ENCODE measurements around the gene RPRD1B.
A peak's percentile ranks its signal among the peaks of the same experiment; 100 is the strongest.
"Not testable (repeated sequence)": the region's sequence is repeated elsewhere in the genome, so short reads cannot be mapped to it uniquely, and the experiment has no call there.

RPRD1B gene

DNA sequence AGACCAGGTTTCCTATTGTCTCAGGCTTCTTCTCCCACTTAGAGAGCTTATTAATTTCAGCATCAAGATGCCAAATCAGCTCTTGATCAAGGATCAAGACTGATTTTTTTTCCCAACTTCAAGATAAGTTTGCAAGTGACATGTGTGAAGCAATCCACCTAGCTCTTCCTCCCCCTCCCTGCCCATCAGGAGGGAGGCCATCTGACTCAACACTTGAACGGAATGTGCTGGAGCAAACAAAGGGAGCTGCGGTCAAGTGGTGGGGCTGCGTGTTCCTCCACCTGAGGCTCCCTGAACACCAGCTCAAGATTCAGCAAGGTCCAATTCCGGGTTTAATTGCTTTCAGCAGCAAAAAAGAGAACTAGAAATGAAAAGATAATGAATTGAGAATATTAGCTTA, 39.0 kb upstream of the RPRD1B start:
- H3K9me3 Mint-ChIP-seq, result no peaks in the 10 kb centered on the region
- H3K4me1 Mint-ChIP-seq (ENCODE audit: low read depth), result peaks cover 35% of the 10 kb centered on the region
- intact Hi-C loops (cut with micrococcal nuclease), result no loop called here
- no peak overlapping the region for H3K4me3 Mint-ChIP-seq
- H3K27me3 Mint-ChIP-seq, result no peaks in the 10 kb centered on the region
- no peak overlapping the region for H3K27ac Mint-ChIP-seq
- peaks cover 66% of the 10 kb centered on the region for H3K36me3 Mint-ChIP-seq (ENCODE audit: low read depth)

DNA sequence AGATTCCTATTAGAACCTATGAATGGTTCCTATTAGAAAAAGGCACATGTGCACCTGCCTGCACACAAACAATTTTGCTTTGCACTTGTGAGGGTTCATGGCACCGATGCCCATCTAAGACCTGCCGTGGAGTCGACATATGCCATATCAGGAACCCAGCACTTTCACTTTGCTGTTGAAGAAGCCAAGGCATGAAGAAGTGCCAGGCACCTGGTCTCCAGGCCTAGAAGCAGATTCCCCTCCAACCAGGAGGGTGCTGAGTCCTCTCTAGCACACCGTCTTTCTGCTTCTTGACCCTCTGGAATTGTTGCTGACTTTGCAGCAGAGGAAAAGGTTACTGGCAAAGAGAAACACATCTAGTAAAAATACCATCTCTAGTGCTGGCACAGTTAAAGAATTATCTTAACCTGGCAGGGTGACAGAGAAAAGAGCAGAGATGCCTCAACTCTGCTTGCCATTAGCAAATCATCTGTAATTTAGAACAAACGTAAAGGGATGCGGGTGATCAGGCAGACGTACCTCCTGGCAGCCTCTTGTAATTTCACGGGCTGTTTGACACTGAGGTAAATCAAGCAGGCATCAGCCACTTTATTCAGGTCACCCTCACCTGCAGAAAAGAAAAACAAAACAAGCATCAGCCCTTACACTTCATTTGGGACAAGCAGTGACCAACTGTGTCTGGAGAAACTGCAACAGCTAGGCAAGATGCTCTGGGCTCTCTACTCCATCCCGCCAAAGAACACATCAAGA, 37.5 kb upstream of the RPRD1B start:
- Mint-ChIP-seq H3K4me3 (no peak overlapping the region), H3K9me3 (no peaks in the 10 kb centered on the region), H3K4me1 (ENCODE audit: low read depth) (peaks cover 33% of the 10 kb centered on the region), H3K36me3 (ENCODE audit: low read depth) (peaks cover 79% of the 10 kb centered on the region), H3K27ac (no peak overlapping the region), H3K27me3 (no peaks in the 10 kb centered on the region)
- intact Hi-C loops (cut with micrococcal nuclease), result no loop called here

DNA sequence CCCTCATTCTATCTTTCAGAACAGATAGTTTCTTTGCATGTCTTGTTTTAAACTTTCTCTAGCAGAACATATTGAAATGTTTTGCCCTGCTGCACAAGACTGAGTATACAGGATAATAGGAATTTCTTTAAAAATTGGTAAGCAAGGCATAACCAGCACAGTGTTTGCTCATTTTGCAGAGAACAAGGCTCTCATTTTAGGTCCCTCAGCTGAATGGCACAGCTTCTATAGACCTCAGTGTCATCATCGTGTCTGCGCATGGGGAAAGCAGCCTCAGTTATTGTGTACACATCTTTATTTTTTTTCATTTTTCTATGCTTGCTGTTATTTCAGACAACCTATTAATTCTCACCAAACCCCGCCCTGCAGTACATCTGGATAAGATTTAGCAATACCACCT, 36.0 kb upstream of the RPRD1B start:
- Mint-ChIP-seq H3K27ac (no peak overlapping the region), H3K4me1 (ENCODE audit: low read depth) (peaks cover 21% of the 10 kb centered on the region), H3K4me3 (no peak overlapping the region), H3K9me3 (no peaks in the 10 kb centered on the region), H3K27me3 (no peaks in the 10 kb centered on the region), H3K36me3 (ENCODE audit: low read depth) (peaks cover 85% of the 10 kb centered on the region)
- intact Hi-C loops (cut with micrococcal nuclease), result no loop called here

DNA sequence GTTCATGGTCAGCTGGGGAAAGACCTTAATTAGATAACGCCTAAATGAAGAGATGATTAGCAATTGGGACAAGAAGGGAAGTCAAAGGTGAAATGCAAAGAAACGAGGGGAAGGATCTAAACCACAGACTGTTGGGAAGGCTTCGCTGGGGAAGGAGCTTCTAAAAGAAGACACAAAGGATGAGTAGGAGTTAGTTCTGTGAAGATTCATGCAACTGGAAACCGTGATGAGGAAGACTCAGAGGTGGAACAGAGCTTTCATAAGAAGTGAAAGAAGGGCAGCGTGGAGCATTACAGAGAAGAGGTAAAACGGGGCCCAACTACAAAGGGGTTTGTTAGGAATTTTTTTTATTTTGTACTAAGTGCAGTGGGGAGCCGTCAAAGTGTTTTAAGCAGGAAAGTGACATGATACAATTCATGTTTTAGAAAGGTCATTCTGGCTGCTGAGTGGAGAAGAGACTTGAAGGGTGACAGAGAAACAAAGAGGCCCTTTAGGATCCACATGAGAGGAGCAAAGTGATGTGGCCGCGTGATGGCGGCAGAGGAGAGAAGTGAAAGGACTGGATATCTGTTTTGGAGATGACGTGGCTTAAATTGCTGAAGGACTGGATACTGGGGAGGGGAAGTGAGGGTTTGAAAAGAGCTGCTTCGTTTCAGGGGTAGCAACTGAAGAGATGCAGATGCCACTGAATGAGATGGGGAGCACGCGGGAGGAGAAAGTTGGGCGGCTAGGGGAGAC, 33.9 kb upstream of the RPRD1B start:
- intact Hi-C loops (cut with micrococcal nuclease), result no loop called here
- H3K4me1 Mint-ChIP-seq (ENCODE audit: low read depth), result peaks cover 21% of the 10 kb centered on the region
- peaks cover 90% of the 10 kb centered on the region for H3K36me3 Mint-ChIP-seq (ENCODE audit: low read depth)
- H3K9me3 Mint-ChIP-seq, result no peaks in the 10 kb centered on the region
- no peaks in the 10 kb centered on the region for H3K27me3 Mint-ChIP-seq
- peak overlapping the region; percentile 68 for H3K27ac Mint-ChIP-seq
- H3K4me3 Mint-ChIP-seq, result no peak overlapping the region

DNA sequence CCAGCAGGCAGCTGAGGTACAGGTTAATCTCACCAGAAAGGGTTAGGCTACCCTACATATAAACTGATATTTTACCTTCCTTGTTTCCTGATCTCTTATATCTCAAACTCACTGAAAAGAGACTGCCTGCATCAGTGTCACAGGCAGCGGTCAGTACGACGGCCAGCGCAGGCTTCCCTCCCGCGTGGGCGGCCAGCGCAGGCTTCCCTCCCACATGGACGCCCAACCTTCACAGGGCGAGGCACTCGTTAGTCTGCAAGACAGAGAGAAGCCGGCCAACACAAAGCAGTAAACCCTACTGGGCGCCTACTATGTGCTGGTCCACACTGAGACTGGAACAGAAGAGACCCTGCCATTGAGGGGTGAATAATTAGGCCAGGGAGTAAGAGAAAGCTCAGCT, 33.3 kb upstream of the RPRD1B start:
- intact Hi-C loops (cut with micrococcal nuclease), result no loop called here
- peaks cover 21% of the 10 kb centered on the region for H3K4me1 Mint-ChIP-seq (ENCODE audit: low read depth)
- no peaks in the 10 kb centered on the region for H3K27me3 Mint-ChIP-seq
- H3K27ac Mint-ChIP-seq, result peak overlapping the region; percentile 68
- peaks cover 90% of the 10 kb centered on the region for H3K36me3 Mint-ChIP-seq (ENCODE audit: low read depth)
- H3K9me3 Mint-ChIP-seq, result no peaks in the 10 kb centered on the region
- no peak overlapping the region for H3K4me3 Mint-ChIP-seq

DNA sequence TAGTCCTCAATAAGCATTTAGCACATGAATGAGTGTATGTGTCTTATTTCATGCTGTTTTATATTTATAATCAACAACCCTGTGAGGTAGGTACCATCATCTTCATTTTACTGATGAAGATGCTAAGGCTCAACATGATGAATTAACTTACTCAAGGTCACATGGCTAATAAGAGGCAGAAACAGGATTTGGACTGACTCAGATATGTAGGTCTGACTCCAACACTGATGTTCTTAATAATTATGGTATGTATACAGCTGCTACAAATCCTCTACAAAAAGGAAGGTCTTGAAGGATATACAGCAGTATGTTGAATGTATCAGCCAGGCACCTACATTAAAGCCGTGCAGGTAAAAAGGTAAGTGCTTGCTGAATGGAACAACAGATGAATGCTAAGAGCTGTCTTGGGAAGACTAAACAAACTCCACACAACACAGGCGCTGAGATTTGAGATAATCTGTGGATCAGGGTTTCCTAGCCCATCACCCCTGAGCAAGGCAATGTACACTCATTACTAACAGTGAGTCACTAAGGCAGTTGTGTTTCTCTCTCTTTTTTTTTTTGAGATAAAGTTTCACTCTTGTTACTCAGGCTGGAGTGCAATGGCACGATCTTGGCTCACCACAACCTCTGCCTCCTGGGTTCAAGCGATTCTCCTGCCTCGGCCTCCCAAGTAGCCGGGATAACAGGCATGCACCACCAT, 32.2 kb upstream of the RPRD1B start:
- Mint-ChIP-seq H3K27ac (no peak overlapping the region), H3K36me3 (ENCODE audit: low read depth) (peaks cover 90% of the 10 kb centered on the region), H3K4me1 (ENCODE audit: low read depth) (peaks cover 21% of the 10 kb centered on the region), H3K9me3 (no peaks in the 10 kb centered on the region), H3K27me3 (no peaks in the 10 kb centered on the region), H3K4me3 (no peak overlapping the region)
- intact Hi-C loops (cut with micrococcal nuclease), result no loop called here

DNA sequence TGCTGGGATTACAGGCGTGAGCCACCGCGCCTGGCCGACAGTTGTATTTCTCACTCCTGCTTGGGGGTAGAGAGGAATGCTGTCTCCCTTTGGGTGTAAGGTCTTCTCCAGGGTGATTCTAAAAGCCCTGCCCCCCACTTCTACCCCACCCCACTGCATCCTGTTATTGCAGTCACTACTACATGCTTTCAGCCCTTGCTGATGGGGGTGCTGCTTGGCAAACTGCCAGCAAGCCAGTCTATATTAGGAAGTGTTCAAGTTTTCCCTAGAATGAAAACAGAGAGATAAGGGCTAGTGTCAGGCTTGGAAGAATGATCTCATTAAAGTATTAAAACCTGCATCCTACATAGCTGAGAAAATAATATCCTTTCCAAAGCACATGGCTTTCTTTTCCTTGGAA, 31.6 kb upstream of the RPRD1B start:
- Mint-ChIP-seq H3K36me3 (ENCODE audit: low read depth) (peaks cover 88% of the 10 kb centered on the region), H3K4me1 (ENCODE audit: low read depth) (peaks cover 21% of the 10 kb centered on the region)

DNA sequence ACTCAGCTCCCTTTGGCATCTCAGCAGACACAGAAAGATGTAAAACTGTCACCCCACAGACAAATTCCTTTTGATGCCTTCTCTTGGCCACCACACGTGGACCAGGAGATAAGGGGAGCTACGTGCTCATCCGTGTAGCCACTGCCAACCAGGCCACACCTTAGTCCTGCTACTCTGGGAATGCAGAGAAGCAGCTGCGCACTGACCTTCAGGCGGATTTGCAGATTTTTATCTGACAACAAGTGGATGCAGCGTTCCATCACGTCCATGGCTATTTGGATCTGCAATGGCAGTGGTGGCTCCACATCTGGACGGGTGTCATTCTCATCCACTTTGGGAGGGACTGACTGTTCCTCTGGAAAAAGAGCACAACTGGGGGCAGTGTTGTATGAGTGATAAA, 31.1 kb upstream of the RPRD1B start:
- Mint-ChIP-seq H3K4me1 (ENCODE audit: low read depth) (peaks cover 21% of the 10 kb centered on the region), H3K36me3 (ENCODE audit: low read depth) (peaks cover 84% of the 10 kb centered on the region), H3K4me3 (no peak overlapping the region), H3K9me3 (no peaks in the 10 kb centered on the region), H3K27ac (no peak overlapping the region), H3K27me3 (no peaks in the 10 kb centered on the region)
- intact Hi-C loops (cut with micrococcal nuclease), result no loop called here

More for the DNA sequence above, 31.6 kb upstream of the RPRD1B start:
- Mint-ChIP-seq H3K27ac (no peak overlapping the region), H3K27me3 (no peaks in the 10 kb centered on the region), H3K4me3 (no peak overlapping the region), H3K9me3 (no peaks in the 10 kb centered on the region)
- intact Hi-C loops (cut with micrococcal nuclease), result no loop called here

DNA sequence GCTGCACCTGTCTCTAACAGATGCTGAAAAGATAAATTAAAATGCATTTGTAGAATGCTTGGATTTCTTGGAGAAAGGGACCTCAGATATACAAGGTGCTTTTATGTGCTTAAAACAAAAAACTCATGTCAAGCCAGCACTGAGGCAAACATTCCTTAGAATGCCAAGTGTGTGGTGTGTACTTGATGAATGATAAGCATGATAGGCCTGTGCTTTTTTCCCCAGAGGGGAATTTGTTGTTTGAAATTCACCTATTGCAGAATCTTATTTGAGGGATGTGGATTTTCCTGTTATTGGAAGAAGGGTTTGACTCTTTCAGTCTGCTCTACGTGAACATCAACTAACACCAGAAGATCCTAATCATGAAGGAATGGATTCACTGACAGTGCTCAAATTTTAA, 29.1 kb upstream of the RPRD1B start:
- Mint-ChIP-seq H3K4me1 (ENCODE audit: low read depth) (peaks cover 16% of the 10 kb centered on the region), H3K27me3 (no peaks in the 10 kb centered on the region), H3K36me3 (ENCODE audit: low read depth) (peaks cover 75% of the 10 kb centered on the region), H3K9me3 (no peaks in the 10 kb centered on the region), H3K4me3 (no peak overlapping the region), H3K27ac (no peak overlapping the region)
- intact Hi-C loops (cut with micrococcal nuclease), result no loop called here

DNA sequence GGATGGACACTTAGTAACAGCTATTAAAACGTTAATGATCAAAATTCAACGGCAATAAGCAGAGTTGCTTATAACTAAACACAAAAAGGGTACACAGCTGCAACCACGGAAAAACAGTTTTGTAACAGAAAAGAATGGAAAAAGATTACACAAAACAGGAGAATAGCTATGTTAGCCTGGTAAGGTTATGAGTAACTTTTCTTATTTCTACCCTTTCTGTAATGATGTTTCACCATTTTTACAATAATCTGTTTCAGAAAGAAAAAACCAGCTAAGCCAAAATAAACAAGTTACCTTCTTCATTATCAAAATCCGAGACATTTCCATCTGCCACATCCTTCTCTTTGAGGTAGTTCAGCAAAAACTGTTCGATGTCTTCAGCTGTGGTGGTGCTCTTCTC, 27.6 kb upstream of the RPRD1B start:
- Mint-ChIP-seq H3K4me1 (ENCODE audit: low read depth) (peaks cover 3% of the 10 kb centered on the region), H3K9me3 (no peaks in the 10 kb centered on the region), H3K36me3 (ENCODE audit: low read depth) (peaks cover 68% of the 10 kb centered on the region), H3K4me3 (no peak overlapping the region), H3K27me3 (no peaks in the 10 kb centered on the region), H3K27ac (no peak overlapping the region)
- intact Hi-C loops (cut with micrococcal nuclease), result no loop called here

DNA sequence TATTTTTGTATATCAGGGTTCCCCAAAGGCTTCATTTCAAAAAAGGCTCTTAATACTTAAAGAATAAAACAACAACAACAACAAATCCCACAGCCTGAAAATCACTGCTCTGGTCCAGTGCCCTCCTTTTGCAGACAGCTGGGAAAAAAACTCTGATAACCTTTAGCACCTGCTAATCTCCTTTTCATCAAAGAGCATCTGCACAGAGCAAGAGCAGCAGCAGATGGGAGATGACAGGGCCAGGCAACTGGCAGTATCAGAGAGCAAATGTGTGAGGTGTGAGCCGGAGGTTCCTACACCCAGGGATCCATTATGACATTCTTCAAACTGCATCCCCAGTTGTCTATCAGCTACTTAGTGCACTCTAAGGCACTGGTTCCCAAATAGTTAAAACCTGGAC, 26.0 kb upstream of the RPRD1B start:
- H3K4me3 Mint-ChIP-seq, result no peak overlapping the region
- H3K4me1 Mint-ChIP-seq (ENCODE audit: low read depth), result no peaks in the 10 kb centered on the region
- peaks cover 68% of the 10 kb centered on the region for H3K36me3 Mint-ChIP-seq (ENCODE audit: low read depth)
- no peak overlapping the region for H3K27ac Mint-ChIP-seq
- intact Hi-C loops (cut with micrococcal nuclease), result no loop called here
- no peaks in the 10 kb centered on the region for H3K27me3 Mint-ChIP-seq
- no peaks in the 10 kb centered on the region for H3K9me3 Mint-ChIP-seq

DNA sequence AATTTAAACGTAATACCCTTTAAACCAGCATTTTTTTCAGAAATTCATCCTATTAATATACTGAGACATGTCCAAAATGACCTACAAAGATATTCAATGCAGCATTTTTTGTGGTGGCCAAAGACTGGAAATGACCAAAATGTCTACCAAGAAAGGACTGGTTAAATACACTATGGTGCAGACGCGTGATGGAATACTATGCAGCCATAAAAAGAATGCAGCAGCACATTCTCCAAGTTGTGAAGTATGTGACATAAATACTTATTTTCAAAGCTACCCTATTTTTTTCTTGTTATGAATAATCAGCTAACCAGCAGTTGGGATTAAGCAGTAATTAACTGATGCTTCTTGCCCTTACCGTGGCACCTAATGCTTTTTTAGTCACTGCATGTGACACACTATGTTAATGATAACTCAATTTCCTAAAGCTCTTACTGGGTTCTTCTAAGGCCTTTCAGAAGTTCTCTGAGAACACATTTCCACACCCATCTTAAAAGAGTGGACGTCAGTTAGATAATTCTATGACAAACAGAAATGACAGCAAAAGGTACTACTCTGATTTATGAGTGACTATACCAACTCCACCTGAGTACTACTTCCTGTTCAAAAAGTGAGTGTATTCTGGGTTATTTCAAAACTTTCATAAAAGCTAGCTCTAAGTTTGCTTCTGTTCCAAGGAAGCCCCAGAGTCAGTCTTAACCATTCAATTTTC, 25.2 kb upstream of the RPRD1B start:
- no peak overlapping the region for H3K27ac Mint-ChIP-seq
- peaks cover 72% of the 10 kb centered on the region for H3K36me3 Mint-ChIP-seq (ENCODE audit: low read depth)
- no peaks in the 10 kb centered on the region for H3K9me3 Mint-ChIP-seq
- H3K4me3 Mint-ChIP-seq, result no peak overlapping the region
- H3K4me1 Mint-ChIP-seq (ENCODE audit: low read depth), result no peaks in the 10 kb centered on the region
- H3K27me3 Mint-ChIP-seq, result no peaks in the 10 kb centered on the region
- intact Hi-C loops (cut with micrococcal nuclease), result no loop called here

DNA sequence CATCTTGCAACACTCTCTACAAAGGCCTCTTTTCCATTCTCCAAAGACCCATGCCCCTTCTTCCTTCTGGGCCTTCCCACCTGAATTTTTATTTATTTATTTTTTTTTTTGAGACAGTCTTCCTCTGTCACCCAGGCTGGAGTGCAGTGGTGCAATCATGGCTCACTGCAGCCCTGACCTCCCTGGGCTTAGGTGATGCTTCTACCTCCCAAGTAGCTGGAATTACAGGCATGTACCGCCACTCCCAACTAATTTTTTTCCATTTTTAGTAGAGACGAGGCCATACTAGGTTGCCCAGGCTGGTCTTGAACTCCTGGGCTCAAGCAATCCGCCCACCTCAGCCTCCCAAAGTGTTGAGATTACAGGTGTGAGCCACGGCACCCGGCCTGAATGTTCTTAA, 24.1 kb upstream of the RPRD1B start:
- H3K27me3 Mint-ChIP-seq, H3K27ac Mint-ChIP-seq: not testable (repeated sequence)

DNA sequence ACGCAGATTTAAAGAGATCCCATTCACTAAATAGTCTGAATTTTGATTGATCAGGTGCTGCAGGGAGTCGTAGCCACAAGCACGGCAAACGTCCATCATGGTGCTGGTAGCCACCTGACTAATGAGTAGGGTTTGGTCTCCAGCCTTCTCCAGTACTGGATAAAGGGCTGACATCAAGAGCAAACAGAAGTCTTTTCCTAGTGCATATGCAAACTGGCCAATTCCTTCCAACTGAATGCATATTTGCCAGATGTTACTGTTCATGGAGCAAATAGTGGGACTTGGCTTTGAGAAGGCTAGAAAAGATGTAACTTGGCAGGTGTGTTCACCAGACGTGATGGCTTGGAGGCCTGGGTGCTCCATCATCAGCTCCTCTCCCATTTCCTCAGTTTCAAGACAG, 21.9 kb upstream of the RPRD1B start:
- H3K27me3 Mint-ChIP-seq, result no peaks in the 10 kb centered on the region
- H3K27ac Mint-ChIP-seq, result no peak overlapping the region
- H3K36me3 Mint-ChIP-seq (ENCODE audit: low read depth), result peaks cover 71% of the 10 kb centered on the region
- H3K4me1 Mint-ChIP-seq (ENCODE audit: low read depth), result no peaks in the 10 kb centered on the region
- H3K4me3 Mint-ChIP-seq, result no peak overlapping the region
- H3K9me3 Mint-ChIP-seq, result no peaks in the 10 kb centered on the region
- intact Hi-C loops (cut with micrococcal nuclease), result no loop called here

More for the DNA sequence above, 24.1 kb upstream of the RPRD1B start:
- H3K36me3 Mint-ChIP-seq (ENCODE audit: low read depth), result peaks cover 71% of the 10 kb centered on the region
- H3K4me3 Mint-ChIP-seq; H3K4me1 Mint-ChIP-seq (ENCODE audit: low read depth); intact Hi-C loops (cut with micrococcal nuclease); H3K9me3 Mint-ChIP-seq: not testable (repeated sequence)

Data from dendritic cell treated with granulocyte-macrophage colony-stimulating factor and Interleukin-4, amounts not matched to agents 40 ng/mL and 50 ng/mL, for 4 days (primary cell).